HS-27A (cell line): Measurements from ENCODE around the gene DPP10.
"Not testable (repeated sequence)": the region's sequence is repeated elsewhere in the genome, so short reads cannot be mapped to it uniquely, and the experiment has no call there.

Experiments used
- DNase-seq: peaks from one replicate; pipeline ENCODE4 v3.0.0-alpha.2; 2012; ENCODE audit warnings: low read depth, missing footprints

DPP10 gene

DNA sequence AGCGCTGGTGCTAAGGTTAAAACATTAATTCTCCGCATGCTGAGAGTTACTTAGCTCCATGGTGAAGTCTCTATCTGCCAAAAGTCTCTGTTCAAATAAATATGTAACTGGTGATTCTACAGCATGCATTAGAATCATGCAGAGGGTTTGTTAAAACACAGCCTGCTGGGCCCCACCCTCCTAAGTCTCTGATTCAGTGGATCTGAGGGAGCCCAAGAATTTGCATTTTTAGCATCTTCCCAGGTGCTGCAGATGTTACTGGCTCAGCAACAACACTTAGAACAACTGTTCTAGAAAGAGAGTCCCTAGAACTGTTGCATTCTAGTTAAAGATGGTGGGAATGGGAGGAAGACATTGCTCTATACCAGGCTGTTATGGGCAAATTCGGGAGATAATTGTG lies 73.4 kb downstream of the DPP10 start:
- DNase-seq = no peak

GRCh38 chr2:114517580-114517979 lies 75.1 kb downstream of the DPP10 start:
- no peak for DNase-seq

- no peak for DNase-seq
Measured at GRCh38 chr2:114518738-114519137, 76.3 kb downstream of the DPP10 start.

GRCh38 chr2:114522612-114523011 lies 80.2 kb downstream of the DPP10 start:
- DNase-seq = not testable (repeated sequence)

GRCh38 chr2:114525955-114526354 lies 83.5 kb downstream of the DPP10 start:
- DNase-seq = no peak

DNA sequence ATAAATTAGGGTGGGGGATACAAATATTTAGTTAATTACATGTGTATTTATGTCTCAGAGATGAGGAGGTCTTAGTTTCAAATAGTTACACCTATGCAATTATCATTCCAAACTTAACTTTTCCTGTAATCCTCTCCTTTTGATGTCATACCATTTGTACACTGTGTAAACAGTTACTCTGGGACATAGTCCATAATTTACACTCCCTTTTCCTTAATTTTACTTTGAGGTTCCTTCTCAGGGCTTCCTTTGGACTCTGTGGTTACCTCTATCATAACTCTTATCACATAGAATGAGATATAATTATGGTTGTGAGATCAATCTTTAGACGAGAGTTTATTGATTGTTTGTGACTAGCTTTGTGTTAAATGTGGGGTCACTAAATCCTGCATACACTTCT lies 84.4 kb downstream of the DPP10 start:
- no peak for DNase-seq

GRCh38 chr2:114527330-114527983 lies 85.0 kb downstream of the DPP10 start:
- DNase-seq = no peak

DNA sequence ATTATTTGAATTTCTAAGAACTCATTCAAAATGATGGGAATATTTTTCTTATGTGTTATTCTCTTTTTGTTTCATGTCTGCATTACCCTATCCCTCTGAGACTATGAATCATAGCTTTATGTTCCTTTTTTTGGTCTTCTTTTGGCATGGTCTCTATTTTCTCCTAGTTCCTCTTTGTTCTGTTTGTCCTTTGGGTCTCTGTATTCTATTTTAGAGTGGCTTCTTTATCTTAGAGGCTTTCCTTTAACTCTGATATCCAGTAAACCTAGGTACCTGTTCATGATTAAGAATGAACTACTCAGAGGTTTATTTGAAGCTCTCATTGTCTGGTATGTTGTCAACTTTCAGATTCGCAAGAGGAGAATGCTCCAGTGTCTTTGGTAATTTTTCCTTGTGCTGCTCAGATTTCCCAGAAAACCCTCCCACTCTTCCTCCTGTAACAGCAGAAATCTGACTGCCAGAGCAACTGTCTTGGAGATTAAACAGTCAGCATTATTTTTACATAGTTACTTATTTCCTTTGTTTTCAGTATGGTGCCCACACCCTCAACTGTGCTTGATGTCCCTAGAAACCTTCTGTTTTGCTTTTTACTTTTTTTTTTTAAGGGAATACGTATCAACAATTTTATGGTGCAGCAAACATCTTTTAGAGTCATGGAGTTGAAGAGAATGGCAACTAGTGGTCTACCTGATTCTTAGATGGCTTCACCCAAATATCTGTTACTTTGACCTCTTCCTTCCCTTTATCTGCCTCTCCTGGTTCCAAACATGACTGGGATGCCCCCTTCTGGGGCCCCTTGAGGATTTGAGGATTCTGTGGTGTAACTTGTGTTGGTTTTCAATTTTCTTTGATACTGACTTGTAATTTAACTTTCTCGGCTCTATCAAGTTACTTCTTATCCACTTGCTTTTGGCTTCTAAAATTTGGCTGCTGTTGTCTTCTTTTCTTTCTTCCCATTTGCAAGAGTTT lies 92.0 kb downstream of the DPP10 start:
- DNase-seq = no peak

- no peak for DNase-seq
Measured at GRCh38 chr2:114537777-114538176, 95.3 kb downstream of the DPP10 start.

DNA sequence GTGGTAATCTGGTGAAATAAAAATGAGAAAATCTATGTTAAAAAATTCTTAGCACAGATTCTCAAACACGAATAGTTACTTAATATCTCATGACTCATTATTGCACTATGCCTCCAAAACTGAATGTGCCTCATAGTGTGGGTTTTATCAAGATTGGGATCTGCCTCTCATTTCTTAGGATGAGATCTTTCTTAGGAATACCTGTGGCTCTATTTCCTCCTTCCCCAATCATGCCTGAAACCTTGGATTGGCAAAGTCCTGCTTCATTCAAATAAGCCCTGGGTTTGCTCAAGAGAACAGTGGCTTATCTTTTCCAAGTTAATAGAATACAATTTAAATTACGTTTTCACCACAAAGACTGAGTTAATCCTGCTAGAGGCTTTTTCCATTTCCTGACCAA lies 100.3 kb downstream of the DPP10 start:
- no peak for DNase-seq

- no peak for DNase-seq
Measured at GRCh38 chr2:114543236-114543766, 100.9 kb downstream of the DPP10 start.

GRCh38 chr2:114545052-114545451 lies 102.6 kb downstream of the DPP10 start:
- DNase-seq = no peak

DNA sequence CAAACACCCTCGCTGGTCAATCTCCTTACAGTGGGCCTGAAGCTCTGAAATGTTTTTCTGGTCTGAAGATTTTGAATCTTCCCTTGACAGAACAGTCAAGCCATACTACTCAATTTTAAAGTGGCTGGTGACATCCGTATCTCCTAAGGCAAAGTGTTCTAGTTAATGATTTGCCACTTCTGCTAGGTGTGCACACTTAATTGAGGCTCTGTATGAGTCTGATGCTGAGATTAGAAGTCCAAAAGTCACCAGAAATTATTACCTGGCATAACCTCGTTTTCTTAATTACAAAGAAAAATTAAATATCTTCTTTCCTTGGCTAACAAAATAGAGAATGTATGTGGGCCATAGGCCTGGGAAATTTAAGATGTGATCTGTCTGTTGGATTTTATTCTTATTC lies 104.1 kb downstream of the DPP10 start:
- DNase-seq = no peak

- no peak for DNase-seq
Measured at GRCh38 chr2:114548151-114548550, 105.7 kb downstream of the DPP10 start.

GRCh38 chr2:114550364-114550763 lies 107.9 kb downstream of the DPP10 start:
- no peak for DNase-seq

- no peak for DNase-seq
Measured at GRCh38 chr2:114550895-114551793, 108.7 kb downstream of the DPP10 start.

DNA sequence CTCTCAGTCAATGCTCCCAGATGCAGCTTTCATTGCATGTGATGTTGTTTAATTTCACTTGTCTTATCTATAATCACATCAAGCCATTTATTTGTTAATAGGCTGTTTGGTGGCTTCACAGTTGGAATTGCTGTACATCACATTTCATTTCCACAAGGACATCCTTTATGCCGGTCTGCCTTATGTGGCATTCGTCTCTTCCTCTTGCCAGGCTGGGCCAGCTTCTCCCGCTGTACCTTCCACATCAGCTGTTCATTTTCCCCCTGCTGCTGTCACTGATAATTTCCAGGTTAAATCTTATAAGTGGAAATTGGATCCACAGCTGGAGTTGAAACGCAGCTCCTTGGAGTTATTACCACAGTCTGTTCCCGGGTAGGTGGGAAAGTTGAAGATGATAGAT lies 110.6 kb downstream of the DPP10 start:
- no peak for DNase-seq

DNA sequence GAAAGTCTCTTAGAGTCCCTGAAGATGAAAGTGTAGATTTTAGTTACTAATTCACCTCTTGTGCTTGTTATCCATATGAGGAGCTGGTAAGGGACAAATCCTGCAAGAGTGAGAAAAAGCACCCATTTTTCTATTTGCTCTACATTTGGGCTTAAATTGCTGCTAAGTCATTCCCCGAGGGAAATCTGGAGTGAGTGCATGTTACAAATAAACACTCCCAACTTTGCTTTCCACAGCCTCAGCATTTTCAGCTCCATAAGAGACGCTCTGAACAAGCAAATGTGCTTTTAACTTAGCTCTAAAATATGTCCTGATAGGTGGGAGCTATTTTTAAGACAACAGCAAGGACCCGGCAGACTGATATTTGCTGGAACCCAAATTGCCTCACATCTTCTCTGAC lies 126.7 kb downstream of the DPP10 start:
- no peak for DNase-seq

DNA sequence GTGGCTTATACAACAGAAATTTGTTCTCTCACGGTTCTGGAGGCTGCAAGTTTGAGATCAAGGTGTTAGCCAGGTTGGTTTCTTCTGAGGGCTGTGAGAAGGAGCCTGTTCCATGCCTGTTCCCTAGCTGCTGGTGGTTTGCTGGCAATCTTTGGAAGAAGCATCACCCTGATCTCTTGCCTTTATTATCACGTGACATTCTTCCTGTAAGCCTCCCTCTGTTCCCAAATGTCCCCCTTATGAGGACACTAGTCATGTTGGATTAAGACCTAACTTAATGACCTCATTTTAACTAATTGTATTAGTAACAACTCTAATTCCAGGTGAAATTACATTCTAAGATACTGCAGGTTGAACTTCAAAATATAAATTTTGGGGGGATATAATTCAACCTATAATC lies 135.2 kb downstream of the DPP10 start:
- DNase-seq = no peak

- DNase-seq = no peak
Measured at GRCh38 chr2:114579542-114579941, 137.1 kb downstream of the DPP10 start.

DNA sequence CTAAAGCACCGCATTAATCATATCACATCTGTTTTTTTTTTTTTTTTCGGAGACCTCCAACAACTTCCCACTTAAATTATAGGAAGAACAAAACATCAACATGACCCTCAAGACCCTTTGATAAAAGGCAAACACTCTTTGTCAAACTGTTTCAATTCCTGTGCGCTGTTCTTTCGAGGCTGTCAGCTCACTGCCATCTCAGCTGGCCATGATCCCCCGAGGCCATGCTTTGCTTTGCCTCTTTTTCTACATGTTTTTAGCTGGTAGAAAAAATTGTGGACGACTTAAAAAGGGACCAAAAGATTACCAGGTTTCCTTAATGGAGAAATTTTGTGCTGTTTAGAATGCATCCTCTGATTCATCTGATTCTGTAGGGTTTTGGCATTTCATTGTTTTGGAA lies 138.2 kb downstream of the DPP10 start:
- DNase-seq = no peak

GRCh38 chr2:114598329-114598728 lies 155.9 kb downstream of the DPP10 start:
- no peak for DNase-seq
